Keratinocyte (primary cell): ENCODE measurements around the gene CCNH. TPM values are rescaled to one million over a fixed set of nuclear protein-coding genes. Genes with fewer than 3 reads are reported as not detected.

Source experiments
- DNase-seq: peaks from one replicate; pipeline ENCODE4 v3.0.0-alpha.2; 2011; ENCODE audit warnings: low read depth, missing footprints, low spot score
- FAIRE-seq: peaks from 2 replicates; lab custom pipeline; 2011; peaks lifted over from hg19 to GRCh38; lab: Jason Lieb, UNC
- H2AFZ ChIP-seq: 2 replicates; pipeline ENCODE4 v1.6.0; 2012; ENCODE audit warnings: low read length, control low read depth, inconsistent platforms; ENCODE audit not compliant: control insufficient read depth
- H3K27ac ChIP-seq: 2 replicates; pipeline ENCODE4 v1.5.1; 2011; ENCODE audit warnings: low read length; ENCODE audit not compliant: control insufficient read depth, insufficient read depth
- H3K27me3 ChIP-seq: 3 replicates; pipeline ENCODE4 v1.6.0; 2011; ENCODE audit warnings: low read length; ENCODE audit not compliant: control insufficient read depth, insufficient read depth; ENCODE audit errors: extremely low read depth
- H3K36me3 ChIP-seq, 2 experiments: 2 replicates in 1 of 2; 3 replicates in 1 of 2; pipeline ENCODE4 v1.5.1; 2011; ENCODE audit warnings: low read length in 2 of 2, mild to moderate bottlenecking in 1 of 2; ENCODE audit not compliant: control insufficient read depth in 2 of 2, insufficient read depth in 2 of 2; ENCODE audit errors: extremely low read depth in 1 of 2
- H3K4me1 ChIP-seq: 3 replicates; pipeline ENCODE4 v1.5.1; 2011; ENCODE audit warnings: low read length; ENCODE audit not compliant: control insufficient read depth, insufficient read depth; ENCODE audit errors: extremely low read depth
- H3K4me2 ChIP-seq: 3 replicates; pipeline ENCODE4 v1.6.0; 2011; ENCODE audit warnings: low read depth, low read length; ENCODE audit not compliant: control insufficient read depth, insufficient read depth; ENCODE audit errors: extremely low read depth
- H3K4me3 ChIP-seq, 3 experiments: fragments of 200-600 bp in 1 of 3; sonication (generic) in 1 of 3; 2 replicates in 2 of 3; 3 replicates in 1 of 3; pipeline ENCODE4 v1.5.1; 2011 to 2016; ENCODE audit warnings: low read length in 3 of 3, mild to moderate bottlenecking in 3 of 3, control low read depth in 2 of 3, inconsistent platforms in 1 of 3, low read depth in 1 of 3, mixed read lengths in 1 of 3, mixed run types in 1 of 3, moderate library complexity in 1 of 3; ENCODE audit not compliant: control insufficient read depth in 2 of 3, insufficient read depth in 2 of 3; ENCODE audit errors: extremely low read depth in 1 of 3
- H3K79me2 ChIP-seq: 2 replicates; pipeline ENCODE4 v1.6.0; 2012; ENCODE audit warnings: low read length; ENCODE audit not compliant: control insufficient read depth, insufficient read depth
- H3K9ac ChIP-seq: 3 replicates; pipeline ENCODE4 v1.6.0; 2011; ENCODE audit warnings: low read length; ENCODE audit not compliant: control insufficient read depth, insufficient read depth; ENCODE audit errors: extremely low read depth
- H3K9me1 ChIP-seq: 3 replicates; pipeline ENCODE4 v1.6.0; 2011; ENCODE audit warnings: low read length; ENCODE audit not compliant: control insufficient read depth, insufficient read depth; ENCODE audit errors: extremely low read depth
- H3K9me3 ChIP-seq: 2 replicates; pipeline ENCODE4 v1.5.1; 2012; ENCODE audit warnings: low read depth, low read length; ENCODE audit not compliant: control insufficient read depth
- H4K20me1 ChIP-seq: 3 replicates; pipeline ENCODE4 v1.6.0; 2011; ENCODE audit warnings: low read length; ENCODE audit not compliant: control insufficient read depth, insufficient read depth; ENCODE audit errors: extremely low read depth
- CTCF ChIP-seq, 3 experiments: IDR thresholded peaks in 1 of 3; conservative IDR thresholded peaks in 1 of 3; optimal IDR thresholded peaks in 1 of 3; 2 replicates in 2 of 3; 3 replicates in 1 of 3; pipeline versions ENCODE3 to v1.5.1; 2011; ENCODE audit warnings: low read length in 3 of 3, mild to moderate bottlenecking in 3 of 3, moderate library complexity in 2 of 3, control low read depth in 1 of 3, inconsistent platforms in 1 of 3; ENCODE audit not compliant: insufficient read depth in 2 of 3; ENCODE audit errors: extremely low read depth in 1 of 3
- EZH2 ChIP-seq: IDR thresholded peaks from one replicate; pipeline ENCODE4 v1.6.1; 2012; ENCODE audit warnings: inconsistent platforms, mild to moderate bottlenecking, low read length, moderate library complexity
- dilution Hi-C: fragments of 300-500 bp; cut with MboI; formaldehyde crosslinking; loops from one replicate; pipeline ENCODE4 v1.7.0; 2020; ENCODE audit warnings: low sequenced_read_pairs; ENCODE audit not compliant: extremely low pct_ligation_motif_present
- polyA plus RNA-seq, 5 experiments: library from polyadenylated mRNA; depleted of rRNA in 3 of 5; stranded (reverse) in 3 of 5; stranded (forward) in 1 of 5; unstranded in 1 of 5; fragments of >200 nt; gene quantifications; 1 replicate in 1 of 5; 2 replicates in 3 of 5; 3 replicates in 1 of 5; pipeline versions ENCODE4 v1.2.1 to v1.2.3, GENCODE V29; 2011 to 2012; ENCODE audit warnings: missing spikeins in 2 of 5, low read depth in 1 of 5, low replicate concordance in 1 of 5

The CCNH gene
- polyA plus RNA-seq, 1 donor (not counting 4 experiments of a cell fraction or from before 2014, with no cell fraction given): 56.5 TPM

DNA sequence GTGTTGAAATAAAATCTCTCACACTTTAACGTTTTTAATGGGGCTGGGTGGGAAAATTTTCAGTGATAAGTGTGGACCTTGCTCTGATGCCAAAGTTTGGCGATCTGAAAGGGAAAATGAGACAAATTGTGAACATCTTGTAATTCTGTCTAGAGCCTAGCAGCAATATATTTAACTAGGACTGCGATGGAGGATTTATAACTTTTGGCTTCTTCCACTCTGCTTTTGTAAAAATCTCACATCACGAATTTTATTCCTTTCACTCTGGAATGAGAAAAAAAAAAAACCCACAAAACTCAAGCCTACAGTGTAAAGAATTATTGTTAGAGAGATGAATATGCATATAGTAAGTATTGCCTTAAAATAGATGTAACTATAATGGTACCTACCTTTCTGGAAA, 19.9 kb downstream of the CCNH start:
- no peak overlapping the region for H3K9ac ChIP-seq
- H3K27me3 ChIP-seq: no peaks in the 10 kb centered on the region
- H3K9me1 ChIP-seq: no peaks in the 10 kb centered on the region
- peaks cover 22 to 30% of the 10 kb centered on the region in 2 experiments for H3K36me3 ChIP-seq
- FAIRE-seq (peak; percentile 32), DNase-seq (no peak)
- dilution Hi-C loops: no loop called here
- TF ChIP-seq EZH2 (no peak), CTCF (optimal IDR thresholded peaks at IDR 0.05 in 1 of 3, IDR thresholded peaks at IDR 0.05 in 1 of 3, conservative IDR thresholded peaks at IDR 0.05 in 1 of 3; ENCODE audit: extremely low read depth in 1 of 3, insufficient read depth in 2 of 3, low read length in 3 of 3) (no peak)
- no peaks in the 10 kb centered on the region for H4K20me1 ChIP-seq
- H3K4me3 ChIP-seq: no peak overlapping the region
- no peaks in the 10 kb centered on the region for H3K9me3 ChIP-seq
- no peaks in the 10 kb centered on the region for H3K79me2 ChIP-seq
- peak overlapping the region; percentile 62 for H3K27ac ChIP-seq
- H2AFZ ChIP-seq: no peak overlapping the region
- H3K4me1 ChIP-seq: peaks cover 14% of the 10 kb centered on the region
- H3K4me2 ChIP-seq: peak overlapping the region; percentile 43

DNA sequence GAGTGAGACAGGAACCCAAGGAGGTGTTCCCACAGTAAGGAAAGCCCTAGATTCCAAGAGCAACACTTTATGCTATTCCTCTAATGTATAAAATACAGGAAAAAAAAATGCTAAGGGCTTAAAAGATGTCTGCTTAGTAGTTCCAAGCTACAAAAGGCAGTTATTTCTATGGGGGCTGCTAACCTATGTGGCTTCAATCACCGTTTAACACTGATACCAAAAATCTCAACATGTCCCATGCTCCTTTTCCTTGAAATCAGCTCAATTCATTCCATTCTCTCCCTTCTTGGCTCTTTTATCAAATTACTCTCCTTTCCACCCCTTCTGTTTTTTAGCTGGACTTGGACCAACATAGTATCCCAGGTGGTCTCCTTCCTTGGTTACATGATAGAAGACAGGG, 20.6 kb downstream of the CCNH start:
- dilution Hi-C loops: no loop called here

More for the DNA sequence above, 20.6 kb downstream of the CCNH start:
- no peaks in the 10 kb centered on the region for H3K79me2 ChIP-seq
- H3K4me2 ChIP-seq: no peak overlapping the region
- H3K4me1 ChIP-seq: peaks cover 14% of the 10 kb centered on the region
- peaks cover 22 to 30% of the 10 kb centered on the region in 2 experiments for H3K36me3 ChIP-seq
- FAIRE-seq: peak; percentile 20
- H2AFZ ChIP-seq: no peak overlapping the region
- no peaks in the 10 kb centered on the region for H4K20me1 ChIP-seq
- no peak overlapping the region for H3K4me3 ChIP-seq
- no peak for DNase-seq
- H3K9me3 ChIP-seq: no peaks in the 10 kb centered on the region
- peak overlapping the region; percentile 62 for H3K27ac ChIP-seq
- no peak overlapping the region for H3K9ac ChIP-seq
- TF ChIP-seq CTCF (optimal IDR thresholded peaks at IDR 0.05 in 1 of 3, IDR thresholded peaks at IDR 0.05 in 1 of 3, conservative IDR thresholded peaks at IDR 0.05 in 1 of 3; ENCODE audit: extremely low read depth in 1 of 3, insufficient read depth in 2 of 3, low read length in 3 of 3) (no peak), EZH2 (no peak)
- no peaks in the 10 kb centered on the region for H3K9me1 ChIP-seq
- no peaks in the 10 kb centered on the region for H3K27me3 ChIP-seq
